ENCODE measurements around the gene SLC6A6. TPM values are rescaled to one million over a fixed set of nuclear protein-coding genes. Genes with fewer than 3 reads are reported as not detected.

Gene SLC6A6
- total and polyA plus RNA-seq, 4 donors, result 0.92 to 7.2 (median 2.9) TPM

DNA sequence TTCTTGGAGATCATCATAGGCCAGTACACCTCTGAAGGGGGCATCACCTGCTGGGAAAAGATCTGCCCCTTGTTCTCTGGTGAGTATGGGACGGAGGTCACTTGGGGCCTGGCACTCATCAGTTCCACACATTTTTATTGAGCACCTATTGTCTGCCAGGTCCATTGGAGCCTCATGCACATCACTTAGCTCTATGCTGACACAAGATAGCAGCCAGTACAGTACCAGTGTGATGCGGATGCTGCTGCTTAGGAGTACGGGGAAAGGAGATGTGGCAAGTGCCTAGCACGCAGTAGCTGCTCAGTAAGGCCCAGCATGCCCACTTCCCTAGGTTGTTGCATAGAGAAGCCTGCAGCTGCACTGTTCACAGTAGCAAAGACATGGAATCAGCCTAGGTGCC is 43.4 kb downstream of the SLC6A6 start:
- no peak overlapping the region for H3K4me3 ChIP-seq (ENCODE audit: low read depth in 1 of 3, low read length in 3 of 3)
- H3K9me3 ChIP-seq (ENCODE audit: control insufficient read depth in 4 of 4, low read length in 3 of 4), result no peaks in the 10 kb centered on the region
- H3K36me3 ChIP-seq (ENCODE audit: control insufficient read depth in 4 of 4, insufficient read depth in 3 of 4, low read depth in 1 of 4, low read length in 3 of 4), result peaks cover 0 to 5% (median 0%) of the 10 kb centered on the region in 4 donors
- TF ChIP-seq HNF4A (conservative IDR thresholded peaks at IDR 0.05) (no peak), JUND (IDR thresholded peaks at IDR 0.05) (no peak), TAF1 (conservative IDR thresholded peaks at IDR 0.05) (no peak), HNF4G (IDR thresholded peaks at IDR 0.05) (no peak), ZBTB33 (IDR thresholded peaks at IDR 0.05) (no peak), RXRA (IDR thresholded peaks at IDR 0.05) (no peak), YY1 (IDR thresholded peaks at IDR 0.05) (no peak), NR2F2 (IDR thresholded peaks at IDR 0.05) (no peak), GABPA (IDR thresholded peaks at IDR 0.05 in 1 of 2, conservative IDR thresholded peaks at IDR 0.05 in 1 of 2) (no peak), RAD21 (IDR thresholded peaks at IDR 0.05) (no peak), FOXA1 (IDR thresholded peaks at IDR 0.05) (no peak), FOXA2 (IDR thresholded peaks at IDR 0.05) (no peak), ATF3 (IDR thresholded peaks at IDR 0.05) (no peak)
- TF ChIP-seq, protein P1, sequence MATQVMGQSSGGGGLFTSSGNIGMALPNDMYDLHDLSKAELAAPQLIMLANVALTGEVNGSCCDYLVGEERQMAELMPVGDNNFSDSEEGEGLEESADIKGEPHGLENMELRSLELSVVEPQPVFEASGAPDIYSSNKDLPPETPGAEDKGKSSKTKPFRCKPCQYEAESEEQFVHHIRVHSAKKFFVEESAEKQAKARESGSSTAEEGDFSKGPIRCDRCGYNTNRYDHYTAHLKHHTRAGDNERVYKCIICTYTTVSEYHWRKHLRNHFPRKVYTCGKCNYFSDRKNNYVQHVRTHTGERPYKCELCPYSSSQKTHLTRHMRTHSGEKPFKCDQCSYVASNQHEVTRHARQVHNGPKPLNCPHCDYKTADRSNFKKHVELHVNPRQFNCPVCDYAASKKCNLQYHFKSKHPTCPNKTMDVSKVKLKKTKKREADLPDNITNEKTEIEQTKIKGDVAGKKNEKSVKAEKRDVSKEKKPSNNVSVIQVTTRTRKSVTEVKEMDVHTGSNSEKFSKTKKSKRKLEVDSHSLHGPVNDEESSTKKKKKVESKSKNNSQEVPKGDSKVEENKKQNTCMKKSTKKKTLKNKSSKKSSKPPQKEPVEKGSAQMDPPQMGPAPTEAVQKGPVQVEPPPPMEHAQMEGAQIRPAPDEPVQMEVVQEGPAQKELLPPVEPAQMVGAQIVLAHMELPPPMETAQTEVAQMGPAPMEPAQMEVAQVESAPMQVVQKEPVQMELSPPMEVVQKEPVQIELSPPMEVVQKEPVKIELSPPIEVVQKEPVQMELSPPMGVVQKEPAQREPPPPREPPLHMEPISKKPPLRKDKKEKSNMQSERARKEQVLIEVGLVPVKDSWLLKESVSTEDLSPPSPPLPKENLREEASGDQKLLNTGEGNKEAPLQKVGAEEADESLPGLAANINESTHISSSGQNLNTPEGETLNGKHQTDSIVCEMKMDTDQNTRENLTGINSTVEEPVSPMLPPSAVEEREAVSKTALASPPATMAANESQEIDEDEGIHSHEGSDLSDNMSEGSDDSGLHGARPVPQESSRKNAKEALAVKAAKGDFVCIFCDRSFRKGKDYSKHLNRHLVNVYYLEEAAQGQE (IDR thresholded peaks at IDR 0.05), result no peak
- TF ChIP-seq, protein P2, sequence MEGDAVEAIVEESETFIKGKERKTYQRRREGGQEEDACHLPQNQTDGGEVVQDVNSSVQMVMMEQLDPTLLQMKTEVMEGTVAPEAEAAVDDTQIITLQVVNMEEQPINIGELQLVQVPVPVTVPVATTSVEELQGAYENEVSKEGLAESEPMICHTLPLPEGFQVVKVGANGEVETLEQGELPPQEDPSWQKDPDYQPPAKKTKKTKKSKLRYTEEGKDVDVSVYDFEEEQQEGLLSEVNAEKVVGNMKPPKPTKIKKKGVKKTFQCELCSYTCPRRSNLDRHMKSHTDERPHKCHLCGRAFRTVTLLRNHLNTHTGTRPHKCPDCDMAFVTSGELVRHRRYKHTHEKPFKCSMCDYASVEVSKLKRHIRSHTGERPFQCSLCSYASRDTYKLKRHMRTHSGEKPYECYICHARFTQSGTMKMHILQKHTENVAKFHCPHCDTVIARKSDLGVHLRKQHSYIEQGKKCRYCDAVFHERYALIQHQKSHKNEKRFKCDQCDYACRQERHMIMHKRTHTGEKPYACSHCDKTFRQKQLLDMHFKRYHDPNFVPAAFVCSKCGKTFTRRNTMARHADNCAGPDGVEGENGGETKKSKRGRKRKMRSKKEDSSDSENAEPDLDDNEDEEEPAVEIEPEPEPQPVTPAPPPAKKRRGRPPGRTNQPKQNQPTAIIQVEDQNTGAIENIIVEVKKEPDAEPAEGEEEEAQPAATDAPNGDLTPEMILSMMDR (IDR thresholded peaks at IDR 0.05; ENCODE audit: low read depth, low read length, missing input control), result no peak
- TF ChIP-seq, protein P3, sequence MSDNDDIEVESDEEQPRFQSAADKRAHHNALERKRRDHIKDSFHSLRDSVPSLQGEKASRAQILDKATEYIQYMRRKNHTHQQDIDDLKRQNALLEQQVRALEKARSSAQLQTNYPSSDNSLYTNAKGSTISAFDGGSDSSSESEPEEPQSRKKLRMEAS (IDR thresholded peaks at IDR 0.05), result no peak
- H3K27ac ChIP-seq (ENCODE audit: low read depth in 1 of 2, low read length in 2 of 2), result no peak overlapping the region
- H3K27me3 ChIP-seq (ENCODE audit: control insufficient read depth in 4 of 4, insufficient read depth in 4 of 4, low read length in 3 of 4), result no peaks in the 10 kb centered on the region
- no peaks in the 10 kb centered on the region for H3K4me1 ChIP-seq (ENCODE audit: control insufficient read depth in 4 of 4, insufficient read depth in 4 of 4, low read length in 3 of 4)
- no peak overlapping the region for H3K9ac ChIP-seq (ENCODE audit: low read depth in 1 of 2, low read length in 2 of 2)
- DNase-seq (ENCODE audit: low spot score), result no peak
- WGBS, result 98% methylated on average over 4 of the region's 4 CpGs

Data from liver (tissue), 9 donors.